ENCODE data around the gene VNN1.

The VNN1 gene

GRCh38 chr6:132725947-132726607 is 12.2 kb upstream of the VNN1 start:
- Histone ChIP-seq H3K4me1 (ENCODE audit: insufficient read depth, low read length) (no peaks in the 10 kb centered on the region), H3K27ac (ENCODE audit: low read length) (no peak overlapping the region), H2AFZ (ENCODE audit: low read depth, low read length) (no peak overlapping the region), H3K9ac (ENCODE audit: low read depth, low read length) (no peak overlapping the region), H3K4me3 (ENCODE audit: low read depth in 1 of 2, low read length in 2 of 2) (no peak overlapping the region), H3K27me3 (ENCODE audit: insufficient read depth, low read length, poor library complexity) (no peaks in the 10 kb centered on the region), H3K79me2 (ENCODE audit: insufficient read depth, low read length) (no peaks in the 10 kb centered on the region), H4K20me1 (ENCODE audit: insufficient read depth, low read length) (no peaks in the 10 kb centered on the region), H3K9me3 (ENCODE audit: insufficient read depth, low read length, severe bottlenecking) (no peaks in the 10 kb centered on the region), H3K36me3 (ENCODE audit: insufficient read depth, low read length) (no peaks in the 10 kb centered on the region), H3K4me2 (ENCODE audit: insufficient read depth, low read length) (no peak overlapping the region)
- ATAC-seq (ENCODE audit: insufficient read depth, low read depth) (no peak), DNase-seq (no peak)
- TF ChIP-seq EZH2 (IDR thresholded peaks at IDR 0.05; ENCODE audit: borderline replicate concordance, low read depth, low read length, severe bottlenecking) (no peak), CTCF (IDR thresholded peaks at IDR 0.05; ENCODE audit: borderline replicate concordance, extremely low read depth, low read length, poor library complexity, severe bottlenecking) (no peak)

- no peaks in the 10 kb centered on the region for H4K20me1 ChIP-seq (ENCODE audit: insufficient read depth, low read length)
- no peaks in the 10 kb centered on the region for H3K9me3 ChIP-seq (ENCODE audit: insufficient read depth, low read length, severe bottlenecking)
- no peak overlapping the region for H3K4me3 ChIP-seq (ENCODE audit: low read depth in 1 of 2, low read length in 2 of 2)
- H3K79me2 ChIP-seq (ENCODE audit: insufficient read depth, low read length): no peaks in the 10 kb centered on the region
- no peaks in the 10 kb centered on the region for H3K4me1 ChIP-seq (ENCODE audit: insufficient read depth, low read length)
- H3K27me3 ChIP-seq (ENCODE audit: insufficient read depth, low read length, poor library complexity): no peaks in the 10 kb centered on the region
- ATAC-seq (ENCODE audit: insufficient read depth, low read depth) (no peak), DNase-seq (no peak)
- H3K4me2 ChIP-seq (ENCODE audit: insufficient read depth, low read length): no peak overlapping the region
- TF ChIP-seq EZH2 (IDR thresholded peaks at IDR 0.05; ENCODE audit: borderline replicate concordance, low read depth, low read length, severe bottlenecking): no peak
- TF ChIP-seq CTCF (IDR thresholded peaks at IDR 0.05; ENCODE audit: borderline replicate concordance, extremely low read depth, low read length, poor library complexity, severe bottlenecking): no peak
- no peak overlapping the region for H3K9ac ChIP-seq (ENCODE audit: low read depth, low read length)
- H3K36me3 ChIP-seq (ENCODE audit: insufficient read depth, low read length): no peaks in the 10 kb centered on the region
- H2AFZ ChIP-seq (ENCODE audit: low read depth, low read length): no peak overlapping the region
- H3K27ac ChIP-seq (ENCODE audit: low read length): no peak overlapping the region
These were observed 11.6 kb upstream of the VNN1 start for GRCh38 chr6:132725471-132725870.

- H4K20me1 ChIP-seq (ENCODE audit: insufficient read depth, low read length): no peaks in the 10 kb centered on the region
These were observed 6.0 kb upstream of the VNN1 start for GRCh38 chr6:132719736-132720448.

More at GRCh38 chr6:132719736-132720448, 6.0 kb upstream of the VNN1 start:
- DNase-seq (no peak), ATAC-seq (ENCODE audit: insufficient read depth, low read depth) (no peak)
- H3K27ac ChIP-seq (ENCODE audit: low read length): no peak overlapping the region
- H3K9me3 ChIP-seq (ENCODE audit: insufficient read depth, low read length, severe bottlenecking): no peaks in the 10 kb centered on the region
- no peaks in the 10 kb centered on the region for H3K4me1 ChIP-seq (ENCODE audit: insufficient read depth, low read length)
- no peak overlapping the region for H3K4me3 ChIP-seq (ENCODE audit: low read depth in 1 of 2, low read length in 2 of 2)
- no peak overlapping the region for H2AFZ ChIP-seq (ENCODE audit: low read depth, low read length)
- H3K36me3 ChIP-seq (ENCODE audit: insufficient read depth, low read length): no peaks in the 10 kb centered on the region
- no peak overlapping the region for H3K9ac ChIP-seq (ENCODE audit: low read depth, low read length)
- H3K27me3 ChIP-seq (ENCODE audit: insufficient read depth, low read length, poor library complexity): no peaks in the 10 kb centered on the region
- H3K4me2 ChIP-seq (ENCODE audit: insufficient read depth, low read length): no peak overlapping the region
- no peaks in the 10 kb centered on the region for H3K79me2 ChIP-seq (ENCODE audit: insufficient read depth, low read length)
- TF ChIP-seq CTCF (IDR thresholded peaks at IDR 0.05; ENCODE audit: borderline replicate concordance, extremely low read depth, low read length, poor library complexity, severe bottlenecking) (no peak), EZH2 (IDR thresholded peaks at IDR 0.05; ENCODE audit: borderline replicate concordance, low read depth, low read length, severe bottlenecking) (no peak)

Measured in DND-41 (cell line).